C4-2B (cell line): ENCODE results near the gene NYNRIN.
"Not testable (repeated sequence)": the region's sequence is repeated elsewhere in the genome, so short reads cannot be mapped to it uniquely, and the experiment has no call there.

Experiments
- H3K27ac ChIP-seq: fragments of 450-650 bp; 2 replicates; pipeline ENCODE4 v1.5.1; 2017
- CTCF ChIP-seq: fragments of 450-650 bp; conservative IDR thresholded peaks from 2 replicates; pipeline ENCODE4 v1.5.1; 2017; ENCODE audit warnings: mild to moderate bottlenecking
- ZFX ChIP-seq: fragments of 450-650 bp; IDR thresholded peaks from 2 replicates; pipeline ENCODE4 v1.6.1; 2017

The NYNRIN gene

GRCh38 chr14:24398653-24399446 is at the start of gene NYNRIN:
NYNRIN (plus strand) TSS chr14:24399003; CDS start chr14:24399247, 244 bp downstream.
- no peak for TF ChIP-seq ZFX
- no peak for TF ChIP-seq CTCF
- no peak within 1 kb of the TSS for H3K27ac ChIP-seq

GRCh38 chr14:24349742-24350141 is 49.1 kb upstream of the NYNRIN start:
- no peak overlapping the region for H3K27ac ChIP-seq
- TF ChIP-seq CTCF (no peak), ZFX (no peak)

GRCh38 chr14:24351517-24351916 is 47.3 kb upstream of the NYNRIN start:
- H3K27ac ChIP-seq = no peak overlapping the region
- TF ChIP-seq CTCF (no peak), ZFX (no peak)

- no peak overlapping the region for H3K27ac ChIP-seq
- TF ChIP-seq CTCF (no peak), ZFX (no peak)
These were observed 45.0 kb upstream of the NYNRIN start for GRCh38 chr14:24353559-24354481.

GRCh38 chr14:24354482-24354825 is 44.3 kb upstream of the NYNRIN start:
- H3K27ac ChIP-seq = not testable (repeated sequence)

GRCh38 chr14:24355009-24355408 is 43.8 kb upstream of the NYNRIN start:
- no peak overlapping the region for H3K27ac ChIP-seq
- TF ChIP-seq CTCF = no peak
- TF ChIP-seq ZFX = no peak

- H3K27ac ChIP-seq = no peak overlapping the region
- TF ChIP-seq ZFX = no peak
- no peak for TF ChIP-seq CTCF
These were observed 42.6 kb upstream of the NYNRIN start for GRCh38 chr14:24356208-24356607.
